Osteocyte (in vitro differentiated cells): Measurements from ENCODE around the gene SCN11A. TPM values are rescaled to one million over a fixed set of nuclear protein-coding genes. Genes with fewer than 3 reads are reported as not detected.

Experiments used
- DNase-seq: peaks from one replicate; pipeline ENCODE4 v3.0.0; 2021; ENCODE audit warnings: mixed read lengths; ENCODE audit not compliant: unreplicated experiment; ENCODE audit errors: extremely low spot score
- H3K27ac Mint-ChIP-seq: one replicate; pipeline ENCODE4 v1.8.0; 2021; ENCODE audit warnings: mild to moderate bottlenecking, mixed read lengths; ENCODE audit not compliant: unreplicated experiment
- H3K27me3 Mint-ChIP-seq: one replicate; pipeline ENCODE4 v1.8.0; 2021; ENCODE audit warnings: mixed read lengths; ENCODE audit not compliant: unreplicated experiment
- H3K36me3 Mint-ChIP-seq: one replicate; pipeline ENCODE4 v1.8.0; 2021; ENCODE audit warnings: mixed read lengths; ENCODE audit not compliant: unreplicated experiment
- H3K4me1 Mint-ChIP-seq: one replicate; pipeline ENCODE4 v1.8.0; 2021; ENCODE audit warnings: mixed read lengths; ENCODE audit not compliant: unreplicated experiment
- H3K4me3 Mint-ChIP-seq: one replicate; pipeline ENCODE4 v1.8.0; 2021; ENCODE audit warnings: mild to moderate bottlenecking, moderate library complexity, mixed read lengths; ENCODE audit not compliant: unreplicated experiment
- H3K9me3 Mint-ChIP-seq: one replicate; pipeline ENCODE4 v1.8.0; 2021; ENCODE audit warnings: mixed read lengths; ENCODE audit not compliant: unreplicated experiment
- total RNA-seq: library from RNA; stranded (reverse); gene quantifications from 2 replicates; pipeline ENCODE4 v1.2.1, GENCODE V29; 2021
- TF ChIP-seq, protein P1 (sequence below): fragments of 200-600 bp; sonication (generic); IDR thresholded peaks from 2 replicates; pipeline ENCODE4 v1.5.0; 2021; ENCODE audit warnings: antibody characterized with exemption, mild to moderate bottlenecking, moderate library complexity

The SCN11A gene
- total RNA-seq, 1 donor from 2014 or later: 0.08 TPM

DNA sequence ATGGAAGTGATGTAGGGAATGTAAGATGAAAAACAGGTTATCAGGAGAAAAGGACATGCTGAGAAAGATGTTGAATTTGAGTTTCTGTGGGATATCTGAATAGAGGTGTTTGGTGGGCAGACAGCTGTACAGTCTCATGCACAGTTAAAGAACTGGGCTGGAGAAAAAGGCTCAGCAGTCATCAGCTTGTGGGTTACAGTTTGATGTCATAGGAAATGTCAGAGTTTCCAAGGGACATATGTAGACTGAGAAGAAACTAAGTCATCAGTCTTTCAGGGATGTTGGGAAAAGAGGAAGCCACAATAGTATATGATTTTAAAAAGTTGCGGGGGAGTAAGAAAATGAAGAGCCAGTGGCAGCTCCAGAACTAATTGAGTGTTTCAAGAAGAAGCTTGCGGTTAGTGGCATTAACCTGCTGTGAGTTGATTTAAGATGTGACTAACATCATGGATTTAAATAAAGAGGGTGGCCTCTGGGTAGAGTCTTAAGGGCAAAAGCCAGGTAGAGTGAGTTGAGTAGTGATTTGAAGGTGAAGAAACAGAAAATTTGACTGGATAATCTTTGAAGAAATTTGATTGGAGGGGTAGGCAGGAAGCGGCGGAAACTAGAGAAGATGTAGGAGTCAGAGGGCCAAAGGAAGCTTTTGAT lies 31.0 kb upstream of the SCN11A start:
- no peak for DNase-seq
- TF ChIP-seq, protein P1, sequence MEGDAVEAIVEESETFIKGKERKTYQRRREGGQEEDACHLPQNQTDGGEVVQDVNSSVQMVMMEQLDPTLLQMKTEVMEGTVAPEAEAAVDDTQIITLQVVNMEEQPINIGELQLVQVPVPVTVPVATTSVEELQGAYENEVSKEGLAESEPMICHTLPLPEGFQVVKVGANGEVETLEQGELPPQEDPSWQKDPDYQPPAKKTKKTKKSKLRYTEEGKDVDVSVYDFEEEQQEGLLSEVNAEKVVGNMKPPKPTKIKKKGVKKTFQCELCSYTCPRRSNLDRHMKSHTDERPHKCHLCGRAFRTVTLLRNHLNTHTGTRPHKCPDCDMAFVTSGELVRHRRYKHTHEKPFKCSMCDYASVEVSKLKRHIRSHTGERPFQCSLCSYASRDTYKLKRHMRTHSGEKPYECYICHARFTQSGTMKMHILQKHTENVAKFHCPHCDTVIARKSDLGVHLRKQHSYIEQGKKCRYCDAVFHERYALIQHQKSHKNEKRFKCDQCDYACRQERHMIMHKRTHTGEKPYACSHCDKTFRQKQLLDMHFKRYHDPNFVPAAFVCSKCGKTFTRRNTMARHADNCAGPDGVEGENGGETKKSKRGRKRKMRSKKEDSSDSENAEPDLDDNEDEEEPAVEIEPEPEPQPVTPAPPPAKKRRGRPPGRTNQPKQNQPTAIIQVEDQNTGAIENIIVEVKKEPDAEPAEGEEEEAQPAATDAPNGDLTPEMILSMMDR: no peak
- no peaks in the 10 kb centered on the region for H3K4me1 Mint-ChIP-seq
- no peaks in the 10 kb centered on the region for H3K27me3 Mint-ChIP-seq
- H3K9me3 Mint-ChIP-seq: no peaks in the 10 kb centered on the region
- H3K27ac Mint-ChIP-seq: no peak overlapping the region
- H3K4me3 Mint-ChIP-seq: no peak overlapping the region
- H3K36me3 Mint-ChIP-seq: peaks cover 41% of the 10 kb centered on the region

GRCh38 chr3:39080026-39080425 lies 28.3 kb upstream of the SCN11A start:
- Mint-ChIP-seq H3K36me3 (peaks cover 40% of the 10 kb centered on the region), H3K27ac (no peak overlapping the region)

DNA sequence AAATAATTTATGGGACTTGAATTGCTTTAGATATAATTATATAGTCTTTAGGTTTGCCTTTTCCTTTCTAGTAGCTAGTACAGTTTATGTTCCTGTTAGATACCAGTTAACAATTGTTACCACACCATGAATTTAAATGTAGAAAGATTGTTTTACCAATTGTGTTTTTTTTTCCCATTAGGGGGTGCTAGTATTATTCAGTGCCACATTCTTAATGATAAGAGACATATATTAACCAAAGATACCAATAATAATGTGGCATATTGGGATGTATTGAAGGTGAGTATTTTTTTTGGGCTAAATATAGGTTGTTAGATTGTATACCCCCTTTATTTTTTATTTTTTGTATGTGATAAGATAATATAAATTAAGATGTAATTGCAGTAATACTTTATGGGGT lies 27.8 kb upstream of the SCN11A start:
- Mint-ChIP-seq H3K27ac (no peak overlapping the region), H3K4me3 (no peak overlapping the region), H3K27me3 (no peaks in the 10 kb centered on the region), H3K4me1 (no peaks in the 10 kb centered on the region), H3K36me3 (peaks cover 45% of the 10 kb centered on the region), H3K9me3 (no peaks in the 10 kb centered on the region)
- TF ChIP-seq, protein P1: no peak
- DNase-seq: no peak

More at GRCh38 chr3:39080026-39080425, 28.3 kb upstream of the SCN11A start:
- H3K4me3 Mint-ChIP-seq: no peak overlapping the region
- no peaks in the 10 kb centered on the region for H3K9me3 Mint-ChIP-seq
- no peaks in the 10 kb centered on the region for H3K27me3 Mint-ChIP-seq
- no peaks in the 10 kb centered on the region for H3K4me1 Mint-ChIP-seq
- no peak for DNase-seq
- TF ChIP-seq, protein P1: no peak

DNA sequence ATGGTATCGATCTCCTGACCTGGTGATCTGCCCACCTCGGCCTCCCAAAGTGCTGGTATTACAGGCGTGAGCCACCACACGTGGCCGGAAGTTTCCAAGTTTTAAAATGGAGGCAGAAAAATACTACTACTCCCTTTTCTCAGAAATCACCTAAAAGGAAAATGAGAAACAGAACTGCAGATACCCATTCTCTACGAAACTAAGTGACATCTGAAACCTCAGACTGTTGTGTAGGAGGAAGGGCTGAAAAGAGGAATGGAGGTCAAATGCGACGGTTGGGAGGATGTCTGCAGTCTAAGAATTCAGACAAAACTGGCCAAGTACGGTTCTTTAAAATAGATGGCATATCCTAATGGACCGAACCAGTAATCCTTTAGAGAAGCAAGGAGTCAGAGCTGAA lies 24.2 kb upstream of the SCN11A start:
- Mint-ChIP-seq H3K4me3 (no peak overlapping the region), H3K4me1 (no peaks in the 10 kb centered on the region), H3K36me3 (peaks cover 49% of the 10 kb centered on the region), H3K27me3 (no peaks in the 10 kb centered on the region), H3K27ac (no peak overlapping the region), H3K9me3 (no peaks in the 10 kb centered on the region)
- DNase-seq: no peak
- TF ChIP-seq, protein P1: no peak

GRCh38 chr3:39068556-39068955 lies 16.8 kb upstream of the SCN11A start:
- DNase-seq: no peak
- no peak overlapping the region for H3K4me3 Mint-ChIP-seq
- H3K4me1 Mint-ChIP-seq: peaks cover 3% of the 10 kb centered on the region
- H3K27ac Mint-ChIP-seq: no peak overlapping the region
- H3K36me3 Mint-ChIP-seq: peaks cover 40% of the 10 kb centered on the region
- no peaks in the 10 kb centered on the region for H3K9me3 Mint-ChIP-seq
- no peaks in the 10 kb centered on the region for H3K27me3 Mint-ChIP-seq
- TF ChIP-seq, protein P1: no peak
